ENCODE results near the gene CDK10. TPM values are rescaled to one million over a fixed set of nuclear protein-coding genes. Genes with fewer than 3 reads are reported as not detected.

CDK10 gene
- total and polyA plus RNA-seq, 7 donors: 17.8 to 96.0 (median 36.0) TPM

DNA sequence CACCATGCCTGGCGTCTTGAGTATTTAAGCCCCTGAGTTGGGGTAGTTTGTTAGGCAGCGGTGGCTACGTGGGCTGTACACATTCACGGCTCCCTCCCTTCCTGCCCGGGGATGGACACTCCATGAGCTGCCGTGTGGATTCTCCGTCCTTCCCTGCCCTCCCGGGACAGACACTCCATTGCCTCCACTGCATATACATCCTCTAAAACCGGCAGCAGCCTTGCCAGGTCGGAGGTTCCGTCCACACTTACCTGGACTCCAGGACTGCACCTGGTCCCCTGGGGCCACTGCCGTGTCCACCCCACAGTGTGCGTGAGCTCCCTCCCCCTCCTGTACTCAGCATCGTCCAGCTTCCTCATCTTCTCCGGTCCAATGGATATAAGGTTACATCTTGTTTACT is 18.5 kb downstream of the CDK10 start:
- Histone ChIP-seq H3K36me3 (no peaks in the 10 kb centered on the region), H3K27me3 (peaks cover 0 to 28% (median 7%) of the 10 kb centered on the region in 3 donors), H3K4me3 (no peak overlapping the region), H3K4me1 (peaks cover 0 to 26% (median 22%) of the 10 kb centered on the region in 4 donors), H3K9me3 (no peaks in the 10 kb centered on the region), H3K27ac (no peak overlapping the region)
- intact Hi-C loops (cut with DNase I): no loop called here
- WGBS, 2 donors: 82 to 83% methylated on average over 15 of the region's 15 CpGs
- TF ChIP-seq, protein P1, sequence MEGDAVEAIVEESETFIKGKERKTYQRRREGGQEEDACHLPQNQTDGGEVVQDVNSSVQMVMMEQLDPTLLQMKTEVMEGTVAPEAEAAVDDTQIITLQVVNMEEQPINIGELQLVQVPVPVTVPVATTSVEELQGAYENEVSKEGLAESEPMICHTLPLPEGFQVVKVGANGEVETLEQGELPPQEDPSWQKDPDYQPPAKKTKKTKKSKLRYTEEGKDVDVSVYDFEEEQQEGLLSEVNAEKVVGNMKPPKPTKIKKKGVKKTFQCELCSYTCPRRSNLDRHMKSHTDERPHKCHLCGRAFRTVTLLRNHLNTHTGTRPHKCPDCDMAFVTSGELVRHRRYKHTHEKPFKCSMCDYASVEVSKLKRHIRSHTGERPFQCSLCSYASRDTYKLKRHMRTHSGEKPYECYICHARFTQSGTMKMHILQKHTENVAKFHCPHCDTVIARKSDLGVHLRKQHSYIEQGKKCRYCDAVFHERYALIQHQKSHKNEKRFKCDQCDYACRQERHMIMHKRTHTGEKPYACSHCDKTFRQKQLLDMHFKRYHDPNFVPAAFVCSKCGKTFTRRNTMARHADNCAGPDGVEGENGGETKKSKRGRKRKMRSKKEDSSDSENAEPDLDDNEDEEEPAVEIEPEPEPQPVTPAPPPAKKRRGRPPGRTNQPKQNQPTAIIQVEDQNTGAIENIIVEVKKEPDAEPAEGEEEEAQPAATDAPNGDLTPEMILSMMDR (IDR thresholded peaks at IDR 0.05): no peak
- TF ChIP-seq EP300 (IDR thresholded peaks at IDR 0.05) (no peak), POLR2A (IDR thresholded peaks at IDR 0.05) (no peak)
- DNase-seq: no peak

GRCh38 chr16:89706518-89707260 is 20.2 kb downstream of the CDK10 start:
- H3K4me3 ChIP-seq: no peak overlapping the region
- DNase-seq: no peak
- no peaks in the 10 kb centered on the region for H3K9me3 ChIP-seq
- intact Hi-C loops (cut with DNase I): no loop called here
- no peak overlapping the region for H3K27ac ChIP-seq
- H3K27me3 ChIP-seq: peaks cover 3 to 18% (median 6%) of the 10 kb centered on the region in 3 donors
- WGBS, 2 donors: 87 to 88% methylated on average over 14 of the region's 14 CpGs
- TF ChIP-seq, protein P1 (IDR thresholded peaks at IDR 0.05): no peak
- TF ChIP-seq POLR2AphosphoS5 (IDR thresholded peaks at IDR 0.05) (no peak), EP300 (IDR thresholded peaks at IDR 0.05) (no peak), POLR2A (IDR thresholded peaks at IDR 0.05) (no peak)
- H3K4me1 ChIP-seq: peaks cover 0 to 17% (median 10%) of the 10 kb centered on the region in 4 donors
- no peaks in the 10 kb centered on the region for H3K36me3 ChIP-seq

DNA sequence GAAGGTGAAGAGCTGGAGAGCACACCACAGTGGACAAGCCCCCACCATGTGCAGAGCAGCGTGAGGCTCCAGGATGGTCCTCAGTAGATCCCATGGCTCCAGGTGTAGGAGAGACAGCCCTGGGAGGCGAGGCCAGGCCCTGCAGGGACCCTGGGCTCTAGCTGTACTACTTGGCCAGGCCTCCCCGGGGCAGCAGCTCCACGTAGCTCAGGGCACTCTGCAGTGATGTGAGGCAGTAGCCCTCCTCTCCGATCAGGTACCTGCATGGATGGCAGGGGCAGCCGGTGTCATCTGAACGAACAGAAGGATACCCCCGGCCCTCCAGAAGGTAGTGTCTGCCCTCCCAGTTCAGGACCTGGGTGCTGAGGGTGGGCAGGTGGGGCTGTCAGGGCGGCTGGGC is 21.2 kb downstream of the CDK10 start:
- Histone ChIP-seq H3K4me3 (no peak overlapping the region), H3K4me1 (peaks cover 0 to 20% (median 12%) of the 10 kb centered on the region in 4 donors), H3K36me3 (no peaks in the 10 kb centered on the region), H3K27ac (no peak overlapping the region), H3K9me3 (no peaks in the 10 kb centered on the region), H3K27me3 (peaks cover 8 to 18% (median 9%) of the 10 kb centered on the region in 3 donors)
- 91 to 93% methylated on average over 9 of the region's 9 CpGs for WGBS, 2 donors
- intact Hi-C loops (cut with DNase I): no loop called here
- no peak for TF ChIP-seq POLR2AphosphoS5 (IDR thresholded peaks at IDR 0.05)
- TF ChIP-seq, protein P1 (IDR thresholded peaks at IDR 0.05): no peak
- TF ChIP-seq POLR2A (IDR thresholded peaks at IDR 0.05): no peak
- no peak for TF ChIP-seq EP300 (IDR thresholded peaks at IDR 0.05)
- DNase-seq: no peak

DNA sequence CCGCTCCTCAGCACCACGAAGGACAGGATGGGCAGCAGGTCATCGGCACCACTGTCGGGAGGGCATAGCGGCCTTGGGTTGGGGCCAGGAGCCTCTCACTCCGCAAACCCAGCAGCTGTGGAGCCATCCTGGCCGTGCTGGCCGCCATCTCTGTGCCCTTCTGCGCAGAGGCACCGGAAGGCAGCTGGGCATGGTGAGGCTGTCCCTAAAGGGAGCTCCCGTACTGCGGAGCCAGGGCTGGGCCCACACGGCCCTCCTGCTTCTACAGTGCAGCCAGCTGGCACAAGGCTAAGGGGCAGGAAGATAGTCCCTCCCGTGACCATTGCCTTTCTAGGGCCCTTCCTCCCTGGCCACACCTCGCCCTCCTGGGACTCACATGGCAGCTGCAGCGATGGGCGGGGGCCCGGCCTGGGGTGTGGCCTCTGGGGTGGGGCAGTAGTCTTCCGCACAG is 22.0 kb downstream of the CDK10 start:
- peaks cover 0 to 20% (median 12%) of the 10 kb centered on the region in 4 donors for H3K4me1 ChIP-seq
- no peak for DNase-seq
- peaks cover 8 to 20% (median 14%) of the 10 kb centered on the region in 3 donors for H3K27me3 ChIP-seq
- 39 to 82% methylated on average over 19 of the region's 19 CpGs for WGBS, 2 donors
- no peaks in the 10 kb centered on the region for H3K9me3 ChIP-seq
- intact Hi-C loops (cut with DNase I): no loop called here
- H3K27ac ChIP-seq: no peak overlapping the region
- TF ChIP-seq POLR2AphosphoS5 (IDR thresholded peaks at IDR 0.05) (no peak), POLR2A (IDR thresholded peaks at IDR 0.05) (no peak), EP300 (IDR thresholded peaks at IDR 0.05) (no peak)
- TF ChIP-seq, protein P1 (IDR thresholded peaks at IDR 0.05): no peak
- H3K36me3 ChIP-seq: no peaks in the 10 kb centered on the region
- H3K4me3 ChIP-seq: no peak overlapping the region
